A549 (cell line): Measurements from ENCODE around the gene TMEM229A. TPM values are rescaled to one million over a fixed set of nuclear protein-coding genes. Genes with fewer than 3 reads are reported as not detected.
A peak's percentile ranks its signal among the peaks of the same experiment; 100 is the strongest.

Experiments used
- ATAC-seq, 2 experiments: fragments of 200-7000 bp in 1 of 2; fragments of >200 bp in 1 of 2; cut with Nextera tagmentation in 1 of 2; cut with Tn5 transposase in 1 of 2; 3 replicates each; pipeline versions ENCODE4 v1.8.0 to v1.9.1; 2018 to 2020; ENCODE audit warnings: mild to moderate bottlenecking in 1 of 2, moderate library complexity in 1 of 2
- CTCF ChIA-PET: fragments of 300-600 bp; sonication (Branson Sonifier 250); formaldehyde crosslinking; extraction: SDS; loops from one replicate; lab custom pipeline; 2021; ENCODE audit warnings: antibody characterized with exemption, inconsistent platforms; lab: Yijun Ruan, JAX
- POLR2A ChIA-PET: fragments of 350-600 bp; formaldehyde crosslinking; extraction: SDS; loops from one replicate; lab custom pipeline; 2021; ENCODE audit warnings: antibody characterized with exemption, inconsistent platforms; lab: Yijun Ruan, JAX
- DNase-seq, 2 experiments: peaks; one replicate each; pipeline versions ENCODE4 v3.0.0 to v3.0.0-alpha.2; 2011 to 2016; ENCODE audit warnings: low read depth in 1 of 2, low spot score in 1 of 2
- FAIRE-seq: peaks from 2 replicates; lab custom pipeline; 2011; peaks lifted over from hg19 to GRCh38; lab: Jason Lieb, UNC
- H3K27ac ChIP-seq, 2 experiments: fragments of >200 bp; sonication (Bioruptor Twin); formaldehyde crosslinking; 3 replicates each; pipeline ENCODE4 v1.5.1; 2016 to 2017
- H3K4me1 ChIP-seq: fragments of >200 bp; sonication (Bioruptor Twin); formaldehyde crosslinking; 3 replicates; pipeline ENCODE4 v1.6.1; 2016
- H3K4me2 ChIP-seq: fragments of >200 bp; sonication (Bioruptor Twin); formaldehyde crosslinking; 3 replicates; pipeline ENCODE4 v1.6.1; 2016
- H3K4me3 ChIP-seq: fragments of >200 bp; sonication (Bioruptor Twin); formaldehyde crosslinking; 3 replicates; pipeline ENCODE4 v1.5.1; 2016
- H3K9me3 ChIP-seq: fragments of >200 bp; sonication (Bioruptor Twin); formaldehyde crosslinking; 3 replicates; pipeline ENCODE4 v1.6.1; 2016
- ATOH8 ChIP-seq: fragments of 250-450 bp; sonication (Bioruptor Pico); IDR thresholded peaks from 2 replicates; pipeline ENCODE4 v1.5.0; 2020; ENCODE audit warnings: low read depth, mild to moderate bottlenecking, moderate library complexity
- CBX2 ChIP-seq: fragments of 200-600 bp; sonication (generic); IDR thresholded peaks from 2 replicates; pipeline ENCODE4 v1.6.1; 2016; ENCODE audit warnings: low read depth, mild to moderate bottlenecking, borderline replicate concordance
- CBX8 ChIP-seq: fragments of 200-600 bp; sonication (generic); IDR thresholded peaks from 2 replicates; pipeline ENCODE4 v1.6.1; 2016
- CEBPB ChIP-seq, 2 experiments: fragments of >200 bp in 1 of 2; sonication (Bioruptor Twin) in 1 of 2; formaldehyde crosslinking in 1 of 2; IDR thresholded peaks; 2 replicates each; pipeline ENCODE4 v1.6.1; 2012 to 2016
- EHMT2 ChIP-seq: fragments of 200-600 bp; sonication (generic); IDR thresholded peaks from 2 replicates; pipeline ENCODE4 v1.6.1; 2016; ENCODE audit warnings: antibody characterized with exemption, low read depth, mild to moderate bottlenecking, moderate library complexity
- ESRRA ChIP-seq: fragments of 150-350 bp; IDR thresholded peaks from 2 replicates; pipeline ENCODE4 v1.6.1; 2014; ENCODE audit warnings: mild to moderate bottlenecking, low read length, borderline replicate concordance
- FOSB ChIP-seq: fragments of 250-450 bp; sonication (Bioruptor Pico); IDR thresholded peaks from 2 replicates; pipeline ENCODE4 v1.5.0; 2020; ENCODE audit warnings: mild to moderate bottlenecking, moderate library complexity
- FOSL2 ChIP-seq, 2 experiments: fragments of 450-650 bp in 1 of 2; fragments of >200 bp in 1 of 2; sonication (Bioruptor Twin) in 1 of 2; formaldehyde crosslinking; IDR thresholded peaks; 2 replicates each; pipeline versions ENCODE4 v1.5.0 to v1.6.1; 2016 to 2020; ENCODE audit warnings: mild to moderate bottlenecking in 1 of 2, moderate library complexity in 1 of 2
- HEYL ChIP-seq: fragments of 250-450 bp; sonication (Bioruptor Pico); IDR thresholded peaks from 2 replicates; pipeline ENCODE4 v1.8.0; 2021; ENCODE audit warnings: mild to moderate bottlenecking, moderate library complexity
- HOXB13 ChIP-seq: fragments of 250-450 bp; sonication (Bioruptor Pico); IDR thresholded peaks from 2 replicates; pipeline ENCODE4 v1.5.0; 2020; ENCODE audit warnings: low read depth, mild to moderate bottlenecking, moderate library complexity
- JUNB ChIP-seq: fragments of >200 bp; sonication (Bioruptor Twin); formaldehyde crosslinking; IDR thresholded peaks from 2 replicates; pipeline ENCODE4 v1.6.1; 2016
- KDM5A ChIP-seq: fragments of 200-600 bp; sonication (generic); IDR thresholded peaks from 2 replicates; pipeline ENCODE4 v1.6.1; 2016; ENCODE audit warnings: antibody characterized with exemption, mild to moderate bottlenecking
- MAFK ChIP-seq: fragments of 450-650 bp; IDR thresholded peaks from 2 replicates; pipeline ENCODE4 v1.6.1; 2014; ENCODE audit not compliant: partially characterized antibody
- MAX ChIP-seq: IDR thresholded peaks from 2 replicates; pipeline ENCODE4 v1.6.1; 2012
- MYC ChIP-seq: IDR thresholded peaks from 2 replicates; pipeline ENCODE4 v1.6.1; 2012; ENCODE audit warnings: mild to moderate bottlenecking, inconsistent platforms, low read length, improper control_type of control experiment, borderline replicate concordance
- NFE2L2 ChIP-seq: fragments of 150-350 bp; conservative IDR thresholded peaks from 2 replicates; pipeline ENCODE4 v1.6.1; 2014; ENCODE audit warnings: low read length
- PHF8 ChIP-seq: fragments of 200-600 bp; sonication (generic); IDR thresholded peaks from 2 replicates; pipeline ENCODE4 v1.6.1; 2016; ENCODE audit warnings: low read depth, mild to moderate bottlenecking, antibody characterized with exemption, moderate library complexity, borderline replicate concordance
- POLR2A ChIP-seq: IDR thresholded peaks from 2 replicates; pipeline ENCODE4 v1.6.1; 2012; ENCODE audit warnings: mild to moderate bottlenecking, low read length
- POLR2AphosphoS2 ChIP-seq: conservative IDR thresholded peaks from 2 replicates; pipeline ENCODE4 v1.6.1; 2012; ENCODE audit warnings: low read length, improper control_type of control experiment, inconsistent platforms
- RAD21 ChIP-seq, 2 experiments: fragments of >200 bp in 1 of 2; sonication (Bioruptor Twin) in 1 of 2; formaldehyde crosslinking in 1 of 2; IDR thresholded peaks in 1 of 2; conservative IDR thresholded peaks in 1 of 2; 2 replicates in 1 of 2; 3 replicates in 1 of 2; pipeline ENCODE4 v1.6.1; 2012 to 2018; ENCODE audit warnings: inconsistent platforms in 1 of 2
- RARB ChIP-seq: fragments of 250-450 bp; sonication (Bioruptor Pico); IDR thresholded peaks from 2 replicates; pipeline ENCODE4 v1.8.0; 2021; ENCODE audit warnings: mild to moderate bottlenecking, moderate library complexity
- RFX5 ChIP-seq: fragments of 450-650 bp; IDR thresholded peaks from 2 replicates; pipeline ENCODE4 v1.7.1; 2014; ENCODE audit warnings: antibody characterized with exemption, mild to moderate bottlenecking, moderate library complexity
- RNF2 ChIP-seq: fragments of 200-600 bp; sonication (generic); IDR thresholded peaks from 2 replicates; pipeline ENCODE4 v1.6.1; 2016; ENCODE audit warnings: low read depth, mild to moderate bottlenecking, antibody characterized with exemption, moderate library complexity, borderline replicate concordance
- SMC3 ChIP-seq: fragments of >200 bp; sonication (Bioruptor Twin); formaldehyde crosslinking; IDR thresholded peaks from 3 replicates; pipeline ENCODE4 v1.6.1; 2018; ENCODE audit warnings: inconsistent platforms
- TFCP2L1 ChIP-seq: fragments of 250-450 bp; sonication (Bioruptor Pico); IDR thresholded peaks from 2 replicates; pipeline ENCODE4 v1.5.0; 2021; ENCODE audit warnings: mild to moderate bottlenecking
- ZNF302 ChIP-seq: fragments of 250-450 bp; sonication (Bioruptor Pico); IDR thresholded peaks from 2 replicates; pipeline ENCODE4 v1.9.0; 2021; ENCODE audit warnings: inconsistent platforms, mild to moderate bottlenecking, moderate library complexity
- ZSCAN20 ChIP-seq: fragments of 250-450 bp; sonication (Bioruptor Pico); IDR thresholded peaks from 2 replicates; pipeline ENCODE4 v1.8.0; 2022; ENCODE audit warnings: mild to moderate bottlenecking, moderate library complexity
- WGBS: methylation state at CpG from one replicate; pipeline ENCODE4 v1.1.6; 2017; ENCODE audit errors: missing lambda C conversion rate; 5-methylcytosine and 5-hydroxymethylcytosine counted together
- polyA plus RNA-seq, 4 experiments: library from polyadenylated mRNA; depleted of rRNA in 3 of 4; stranded (reverse); fragments of >200 nt; fragmentation: RNase III in 1 of 4; extraction: RNeasy Plus Mini Kit Qiagen cat#74134 plus additional on column Dnase treatment in 1 of 4; gene quantifications; 2 replicates in 3 of 4; 3 replicates in 1 of 4; pipeline ENCODE4 v1.2.3, GENCODE V29; 2011 to 2017
- TF ChIP-seq, protein P1 (sequence below): IDR thresholded peaks from 2 replicates; pipeline ENCODE4 v1.6.1; 2012
- TF ChIP-seq, protein P2 (sequence below): fragments of 150-350 bp; IDR thresholded peaks from 2 replicates; pipeline ENCODE4 v1.6.1; 2014; ENCODE audit warnings: low read depth, mild to moderate bottlenecking, low read length
- TF ChIP-seq, protein P3 (sequence below): IDR thresholded peaks from 2 replicates; pipeline ENCODE4 v1.6.1; 2012; ENCODE audit warnings: low read depth, borderline replicate concordance

The TMEM229A gene
- polyA plus RNA-seq, 2 of the 4 experiments (the other 2 are of a cell fraction): not detected

DNA sequence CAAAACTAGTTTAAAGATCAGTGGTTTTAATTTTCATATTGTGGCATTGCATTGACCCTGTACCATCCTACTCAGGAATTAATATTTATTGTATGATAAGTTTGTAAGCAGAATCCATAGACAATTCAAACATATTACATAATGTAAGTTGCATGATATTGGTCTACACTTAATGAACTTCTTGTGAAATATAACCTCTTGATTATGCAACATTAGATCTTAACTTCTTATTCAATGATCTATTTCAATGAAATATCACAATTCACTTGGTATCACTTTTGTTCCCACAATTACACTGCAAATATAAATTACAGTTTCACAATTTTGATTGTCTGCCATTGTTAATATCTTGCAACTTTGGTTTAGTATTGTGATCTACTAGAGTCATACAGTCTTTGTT lies 44.0 kb upstream of the TMEM229A start:
- Histone ChIP-seq H3K27ac (no peak overlapping the region), H3K4me3 (no peak overlapping the region), H3K4me1 (peaks cover 10% of the 10 kb centered on the region; the same call in 1 of the 3 replicates), H3K9me3 (no peaks in the 10 kb centered on the region), H3K4me2 (no peak overlapping the region)
- ATAC-seq: no peak
- TF ChIP-seq RNF2 (no peak), SMC3 (no peak), TFCP2L1 (CRISPR knock-in tag) (no peak), RARB (CRISPR knock-in tag) (no peak), ZNF302 (CRISPR knock-in tag) (no peak), MAFK (no peak), HOXB13 (no peak), EHMT2 (no peak), MAX (no peak), FOSB (no peak), ZSCAN20 (CRISPR knock-in tag) (no peak), JUNB (no peak), MYC (no peak), HEYL (CRISPR knock-in tag) (no peak), POLR2A (no peak), POLR2AphosphoS2 (no peak), PHF8 (no peak), RAD21 (conservative IDR thresholded peaks at IDR 0.05 in 1 of 2, IDR thresholded peaks at IDR 0.05 in 1 of 2) (no peak)
- TF ChIP-seq, protein P1, sequence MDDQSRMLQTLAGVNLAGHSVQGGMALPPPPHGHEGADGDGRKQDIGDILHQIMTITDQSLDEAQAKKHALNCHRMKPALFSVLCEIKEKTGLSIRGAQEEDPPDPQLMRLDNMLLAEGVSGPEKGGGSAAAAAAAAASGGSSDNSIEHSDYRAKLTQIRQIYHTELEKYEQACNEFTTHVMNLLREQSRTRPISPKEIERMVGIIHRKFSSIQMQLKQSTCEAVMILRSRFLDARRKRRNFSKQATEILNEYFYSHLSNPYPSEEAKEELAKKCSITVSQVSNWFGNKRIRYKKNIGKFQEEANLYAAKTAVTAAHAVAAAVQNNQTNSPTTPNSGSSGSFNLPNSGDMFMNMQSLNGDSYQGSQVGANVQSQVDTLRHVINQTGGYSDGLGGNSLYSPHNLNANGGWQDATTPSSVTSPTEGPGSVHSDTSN: no peak
- TF ChIP-seq, protein P2, sequence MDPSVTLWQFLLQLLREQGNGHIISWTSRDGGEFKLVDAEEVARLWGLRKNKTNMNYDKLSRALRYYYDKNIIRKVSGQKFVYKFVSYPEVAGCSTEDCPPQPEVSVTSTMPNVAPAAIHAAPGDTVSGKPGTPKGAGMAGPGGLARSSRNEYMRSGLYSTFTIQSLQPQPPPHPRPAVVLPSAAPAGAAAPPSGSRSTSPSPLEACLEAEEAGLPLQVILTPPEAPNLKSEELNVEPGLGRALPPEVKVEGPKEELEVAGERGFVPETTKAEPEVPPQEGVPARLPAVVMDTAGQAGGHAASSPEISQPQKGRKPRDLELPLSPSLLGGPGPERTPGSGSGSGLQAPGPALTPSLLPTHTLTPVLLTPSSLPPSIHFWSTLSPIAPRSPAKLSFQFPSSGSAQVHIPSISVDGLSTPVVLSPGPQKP: no peak
- DNase-seq: no peak
- ChIA-PET CTCF (no interaction called here), POLR2A (no interaction called here)
- peak; percentile 63 for FAIRE-seq

DNA sequence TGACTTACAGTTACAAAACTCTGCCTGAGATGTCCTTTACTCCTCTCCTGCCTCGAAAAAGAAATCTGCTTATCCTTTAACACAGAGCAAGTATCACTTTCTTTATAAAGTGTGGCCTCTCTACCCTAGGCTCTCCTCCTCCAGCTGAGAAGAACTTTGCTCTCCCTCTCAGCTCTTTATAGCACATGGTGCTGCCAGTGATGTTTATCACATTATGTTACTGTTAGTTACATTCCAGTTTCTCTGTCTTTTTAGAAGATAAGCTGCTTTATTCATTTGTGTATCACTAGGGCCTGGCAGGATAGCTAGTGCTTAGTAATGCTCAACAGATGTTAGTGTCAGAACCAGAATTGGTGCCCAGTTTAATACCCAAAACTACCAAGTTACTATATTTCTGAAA lies 41.1 kb upstream of the TMEM229A start:
- FAIRE-seq: no peak
- Histone ChIP-seq H3K4me3 (no peak overlapping the region), H3K9me3 (no peaks in the 10 kb centered on the region), H3K27ac (no peak overlapping the region), H3K4me2 (no peak overlapping the region), H3K4me1 (peaks cover 10% of the 10 kb centered on the region; the same call in 1 of the 3 replicates)
- ATAC-seq: no peak
- no peak for TF ChIP-seq CBX8
- no peak for TF ChIP-seq KDM5A
- no peak for TF ChIP-seq MAX
- no peak for TF ChIP-seq SMC3
- no peak for TF ChIP-seq FOSL2 (IDR thresholded peaks at IDR 0.05)
- no peak for TF ChIP-seq FOSL2 (CRISPR knock-in tag; IDR thresholded peaks at IDR 0.05)
- no peak for TF ChIP-seq CBX2
- no peak for TF ChIP-seq ESRRA
- no peak for TF ChIP-seq CEBPB (IDR thresholded peaks at IDR 0.05)
- TF ChIP-seq RFX5: no peak
- no peak for TF ChIP-seq ATOH8 (CRISPR knock-in tag)
- TF ChIP-seq, protein P3, sequence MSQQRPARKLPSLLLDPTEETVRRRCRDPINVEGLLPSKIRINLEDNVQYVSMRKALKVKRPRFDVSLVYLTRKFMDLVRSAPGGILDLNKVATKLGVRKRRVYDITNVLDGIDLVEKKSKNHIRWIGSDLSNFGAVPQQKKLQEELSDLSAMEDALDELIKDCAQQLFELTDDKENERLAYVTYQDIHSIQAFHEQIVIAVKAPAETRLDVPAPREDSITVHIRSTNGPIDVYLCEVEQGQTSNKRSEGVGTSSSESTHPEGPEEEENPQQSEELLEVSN: no peak
- TF ChIP-seq NFE2L2: no peak
- WGBS: 3% methylated on average over 1 of the region's 1 CpG
- DNase-seq: no peak
- ChIA-PET POLR2A (no interaction called here), CTCF (no interaction called here)
